ENCODE results near the gene SH3D21.

The SH3D21 gene

DNA sequence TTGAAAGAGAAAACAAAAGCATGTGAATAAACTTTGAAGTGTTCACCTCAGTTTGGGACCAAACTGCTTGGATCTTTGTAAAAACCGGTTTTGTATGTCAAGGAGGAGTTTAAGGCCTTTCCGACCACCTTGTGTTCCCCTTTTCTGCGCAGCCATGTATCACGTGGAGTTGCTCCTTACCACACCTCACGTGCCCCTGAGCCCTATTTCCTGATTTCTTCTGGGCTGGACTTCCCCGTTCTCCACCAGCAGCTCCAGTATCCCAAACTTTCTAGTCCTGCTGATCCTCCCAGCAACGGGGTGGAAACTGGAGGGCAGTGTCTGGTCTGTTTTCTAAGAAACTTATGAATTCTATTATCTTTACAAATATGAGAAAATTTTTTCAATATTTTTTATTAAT is 1.6 kb upstream of the SH3D21 start:
- peak in 1 of 2 donors; percentile 50 for DNase-seq

DNA sequence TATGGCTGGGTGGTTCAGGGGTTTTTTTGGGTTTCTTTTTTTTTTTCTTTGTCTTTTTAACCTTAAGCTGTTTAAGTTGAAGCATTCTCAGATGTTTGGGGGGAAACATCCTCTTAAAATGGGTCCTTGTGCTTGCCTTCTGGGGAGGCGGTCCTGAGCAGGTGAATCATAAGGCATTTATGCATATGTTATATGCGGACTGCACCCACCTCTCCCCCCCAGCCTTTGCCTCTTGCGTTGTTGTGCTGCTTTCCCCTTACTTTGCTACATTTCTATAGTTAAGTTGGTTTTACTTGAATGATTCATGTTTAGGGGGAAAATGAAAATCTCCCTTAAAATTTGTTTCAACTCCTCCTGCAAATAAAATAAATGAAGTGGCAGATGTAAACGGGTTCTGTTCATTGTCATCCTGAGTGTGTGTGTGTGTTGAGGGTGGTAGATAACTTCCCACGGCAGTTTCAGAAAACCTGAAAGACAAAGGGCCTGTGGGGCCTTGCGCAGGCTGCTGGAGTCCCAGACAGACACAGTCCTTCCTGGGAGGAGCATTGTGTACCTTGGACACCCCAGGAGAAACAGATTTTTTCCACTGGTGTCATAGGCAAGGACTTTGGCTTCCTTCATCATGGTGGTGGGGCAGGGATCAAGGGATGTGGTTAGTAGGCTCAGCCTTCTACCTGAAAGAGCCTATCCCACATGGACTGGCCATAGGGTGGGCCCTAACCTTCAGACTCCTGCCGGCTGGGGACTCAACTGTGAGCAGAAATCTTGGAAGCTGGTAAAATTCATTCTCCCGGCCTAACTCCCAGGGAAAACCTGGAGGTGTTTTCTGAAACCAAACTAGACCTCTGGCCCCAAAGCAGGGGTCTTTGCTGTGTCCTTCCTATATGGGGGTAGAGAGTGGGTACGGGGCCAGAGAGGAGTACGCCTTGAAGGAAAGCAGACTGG is 926 bp upstream of the SH3D21 start:
- DNase-seq: no peak

DNA sequence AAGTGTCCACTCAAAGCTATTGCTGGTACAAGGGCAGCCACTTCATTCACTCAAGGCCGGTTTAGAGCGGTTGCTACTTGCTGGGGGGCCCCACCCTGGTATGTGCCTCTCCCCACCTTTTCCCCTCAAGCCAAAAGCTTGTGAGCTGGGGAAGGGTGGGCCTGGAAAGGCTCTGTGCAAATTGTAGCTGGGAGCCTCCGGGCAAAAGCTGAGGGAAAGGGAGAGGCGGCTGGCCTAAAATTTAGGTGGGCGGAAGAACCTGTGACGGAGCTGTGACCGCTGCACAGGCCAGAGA is 306 bp upstream of the SH3D21 start:
- no peak for DNase-seq

DNA sequence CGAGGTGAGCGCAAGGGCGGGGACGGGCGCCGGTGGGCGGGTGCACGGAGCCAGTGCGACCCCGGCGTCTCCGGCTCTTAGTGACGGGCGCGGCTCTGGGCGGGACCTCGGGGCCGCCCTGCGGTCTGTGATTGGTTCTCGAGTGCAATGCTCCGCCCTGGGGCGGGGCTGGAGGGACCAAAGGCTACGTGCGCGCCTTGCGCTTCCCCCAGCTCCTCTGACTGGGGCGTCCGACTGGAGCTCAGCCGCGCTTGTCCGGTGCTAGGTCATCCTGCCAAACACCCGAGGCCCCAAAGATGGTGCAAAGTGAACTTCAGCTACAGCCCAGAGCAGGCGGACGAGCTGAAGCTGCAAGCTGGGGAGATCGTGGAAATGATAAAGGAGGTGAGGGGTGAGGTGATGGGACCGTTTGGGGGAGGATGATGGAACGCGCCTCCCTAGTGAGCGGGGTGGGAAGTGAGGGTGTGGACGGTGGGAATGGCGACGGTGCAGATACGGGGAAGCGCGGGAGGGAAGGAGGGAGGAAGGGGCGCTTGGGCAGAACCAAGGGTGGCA is 811 bp downstream of the SH3D21 start:
- peak; percentile 93 to 95 for DNase-seq

DNA sequence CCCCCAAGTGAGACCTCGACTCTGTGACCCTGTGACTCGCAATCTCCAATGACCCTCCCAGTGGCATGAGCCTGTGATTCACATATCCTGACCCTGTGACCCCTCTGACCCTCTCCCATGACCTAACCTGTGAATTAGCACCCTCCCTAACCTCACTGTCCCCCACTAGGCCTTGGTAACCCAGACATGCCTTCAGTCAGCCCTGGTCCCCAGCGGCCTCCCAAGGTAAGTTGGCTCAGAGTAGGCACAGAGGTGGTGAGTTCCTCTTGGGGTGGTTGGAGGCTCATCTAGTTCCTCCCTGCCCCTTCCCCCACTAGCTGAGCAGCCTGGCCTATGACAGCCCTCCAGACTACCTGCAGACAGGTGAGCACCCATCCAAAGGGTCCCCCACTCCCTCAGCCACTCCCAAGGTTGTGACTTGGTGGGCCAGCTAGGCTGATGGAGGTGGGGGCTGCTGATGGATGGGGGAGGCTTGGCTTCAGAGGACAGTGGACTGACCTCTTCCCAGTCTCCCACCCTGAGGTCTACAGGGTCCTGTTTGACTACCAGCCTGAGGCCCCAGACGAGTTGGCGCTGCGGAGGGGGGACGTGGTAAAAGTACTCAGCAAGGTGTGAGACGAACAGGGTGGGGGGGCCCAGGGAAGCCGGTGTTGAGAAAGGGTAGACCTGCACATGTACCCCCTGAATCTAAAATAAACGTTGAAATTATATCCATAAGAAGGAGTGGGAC is 1.6 kb downstream of the SH3D21 start:
- DNase-seq: no peak

DNA sequence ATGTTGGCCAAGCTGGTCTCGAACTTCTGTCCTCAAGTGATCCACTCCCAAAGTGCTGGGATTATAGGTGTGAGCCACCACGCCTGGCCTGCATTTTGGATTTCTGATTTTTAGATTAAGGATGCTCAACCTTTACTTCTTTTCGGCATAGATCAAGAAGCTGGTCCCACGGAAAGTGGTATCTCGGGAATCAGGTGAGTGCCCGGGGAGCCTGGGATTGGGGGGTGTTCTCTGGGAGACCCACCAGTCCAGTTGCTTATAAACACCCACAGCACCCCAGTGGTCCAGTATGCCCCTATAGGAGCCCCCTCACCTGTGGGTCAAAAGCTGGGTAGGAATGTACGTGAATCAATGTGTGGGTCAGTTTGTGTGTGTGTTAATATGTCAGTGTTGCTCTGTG is 3.2 kb downstream of the SH3D21 start:
- no peak for DNase-seq

DNA sequence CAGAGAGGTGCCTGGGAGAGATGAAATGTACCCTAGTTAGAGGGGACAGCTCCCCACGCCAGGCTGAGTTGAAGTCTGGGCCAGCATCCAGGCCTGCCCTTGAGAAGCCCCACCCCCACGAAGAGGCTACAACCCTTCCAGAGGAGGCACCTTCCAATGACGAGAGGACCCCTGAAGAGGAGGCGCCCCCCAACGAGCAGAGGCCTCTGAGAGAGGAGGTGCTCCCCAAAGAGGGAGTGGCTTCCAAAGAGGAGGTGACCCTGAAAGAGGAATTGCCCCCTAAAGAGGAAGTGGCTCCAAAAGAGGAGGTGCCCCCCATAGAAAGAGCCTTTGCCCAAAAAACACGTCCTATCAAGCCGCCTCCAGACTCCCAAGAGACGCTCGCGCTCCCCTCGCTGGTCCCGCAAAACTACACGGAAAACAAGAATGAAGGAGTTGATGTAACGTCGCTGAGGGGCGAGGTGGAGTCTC is 14.2 kb downstream of the SH3D21 start:
- DNase-seq: peak in 1 of 2 donors; percentile 22

DNA sequence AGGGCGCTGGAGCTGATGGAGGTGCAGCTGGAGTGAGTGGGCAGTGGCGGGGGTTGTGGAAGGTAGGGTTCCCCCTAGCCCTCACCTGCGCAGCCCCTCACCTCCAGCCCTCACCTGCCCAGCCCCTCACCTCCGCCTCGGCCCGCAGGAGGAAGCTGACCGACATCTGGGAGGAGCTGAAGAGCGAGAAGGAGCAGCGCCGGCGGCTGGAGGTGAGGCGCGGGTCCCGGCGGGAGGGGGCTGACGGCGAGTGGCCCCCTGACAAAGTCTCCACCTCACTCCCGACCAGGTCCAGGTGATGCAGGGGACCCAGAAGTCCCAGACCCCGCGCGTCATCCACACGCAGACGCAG is 14.6 kb downstream of the SH3D21 start:
- DNase-seq: no peak

DNA sequence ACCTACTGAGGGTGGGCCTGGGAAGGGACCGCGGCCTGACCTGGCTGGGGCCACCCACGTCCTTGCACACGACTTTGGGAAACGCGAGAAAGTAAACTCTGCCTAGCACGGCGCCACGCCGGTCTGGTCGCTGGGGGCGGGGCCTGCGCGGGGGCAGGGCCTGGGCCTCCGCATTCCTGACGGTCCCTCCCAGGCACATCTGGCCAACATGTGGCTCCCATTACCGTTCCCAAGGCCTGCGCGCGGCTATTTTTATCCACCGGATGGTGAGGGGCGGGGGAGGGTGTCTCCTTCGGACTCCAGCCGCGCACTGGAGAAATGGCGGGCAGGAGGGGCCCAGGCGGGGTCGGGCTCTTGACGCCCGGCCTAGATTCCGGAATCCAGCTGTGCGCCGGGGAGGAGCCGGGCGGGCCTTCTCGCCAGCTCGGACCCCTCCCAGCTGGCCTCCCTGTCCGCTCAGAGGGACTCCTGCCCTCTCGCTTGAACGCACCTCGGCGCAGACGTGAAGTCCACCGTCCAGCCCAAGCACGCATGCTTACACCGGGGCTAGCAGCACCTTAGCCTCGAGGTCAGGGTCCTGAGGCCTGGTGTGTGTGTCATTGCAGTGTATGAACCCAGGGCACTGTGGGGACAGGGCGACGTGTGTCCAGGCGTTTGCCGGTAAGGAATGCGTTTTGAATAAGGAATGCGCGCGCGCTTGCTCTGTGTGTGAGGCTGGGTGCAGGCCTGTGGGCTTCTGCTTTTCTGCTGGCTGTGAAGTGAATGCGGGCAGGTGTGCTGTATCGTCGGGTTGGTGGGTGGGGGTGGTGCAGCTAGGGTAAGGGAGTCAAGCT is 15.2 kb downstream of the SH3D21 start:
- peak; percentile 13 to 26 for DNase-seq

DNA sequence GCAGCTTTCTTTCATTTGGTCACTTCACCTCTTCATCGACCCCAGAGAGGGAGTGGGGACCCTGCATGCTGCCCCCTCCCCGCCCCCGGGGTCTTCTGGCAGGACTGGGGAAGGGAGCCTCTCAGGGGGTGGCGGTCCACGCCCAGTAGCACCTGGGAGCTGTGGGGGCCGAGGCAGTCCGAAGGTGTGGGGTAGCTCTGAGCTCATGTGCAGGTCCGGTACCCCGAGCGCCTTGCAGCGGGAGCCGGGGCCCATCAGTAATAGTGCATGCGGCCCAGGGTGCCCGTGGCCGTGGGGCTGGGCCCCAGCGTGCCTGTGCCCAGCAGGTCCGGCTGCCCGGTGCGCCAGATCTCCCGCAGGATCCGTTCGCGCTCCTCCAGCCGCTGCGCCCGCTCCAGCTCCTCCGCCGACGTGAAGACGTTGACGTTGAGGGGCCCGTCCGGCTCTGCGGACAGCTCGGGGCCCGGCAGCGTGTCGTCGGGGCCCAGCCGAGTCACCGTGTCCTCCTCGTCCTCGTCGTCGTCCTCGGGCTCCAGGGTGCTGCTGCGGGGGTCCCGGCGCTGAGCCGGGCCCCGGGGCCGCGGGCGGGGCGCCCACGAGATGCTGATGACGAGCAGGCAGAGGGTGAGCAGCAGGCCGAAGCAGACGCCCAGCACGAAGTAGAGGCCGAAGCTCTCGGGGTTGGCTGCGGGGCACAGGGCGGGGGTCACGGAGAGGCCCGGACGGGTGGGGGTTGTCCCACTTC is 16.0 kb downstream of the SH3D21 start:
- no peak for DNase-seq

DNA sequence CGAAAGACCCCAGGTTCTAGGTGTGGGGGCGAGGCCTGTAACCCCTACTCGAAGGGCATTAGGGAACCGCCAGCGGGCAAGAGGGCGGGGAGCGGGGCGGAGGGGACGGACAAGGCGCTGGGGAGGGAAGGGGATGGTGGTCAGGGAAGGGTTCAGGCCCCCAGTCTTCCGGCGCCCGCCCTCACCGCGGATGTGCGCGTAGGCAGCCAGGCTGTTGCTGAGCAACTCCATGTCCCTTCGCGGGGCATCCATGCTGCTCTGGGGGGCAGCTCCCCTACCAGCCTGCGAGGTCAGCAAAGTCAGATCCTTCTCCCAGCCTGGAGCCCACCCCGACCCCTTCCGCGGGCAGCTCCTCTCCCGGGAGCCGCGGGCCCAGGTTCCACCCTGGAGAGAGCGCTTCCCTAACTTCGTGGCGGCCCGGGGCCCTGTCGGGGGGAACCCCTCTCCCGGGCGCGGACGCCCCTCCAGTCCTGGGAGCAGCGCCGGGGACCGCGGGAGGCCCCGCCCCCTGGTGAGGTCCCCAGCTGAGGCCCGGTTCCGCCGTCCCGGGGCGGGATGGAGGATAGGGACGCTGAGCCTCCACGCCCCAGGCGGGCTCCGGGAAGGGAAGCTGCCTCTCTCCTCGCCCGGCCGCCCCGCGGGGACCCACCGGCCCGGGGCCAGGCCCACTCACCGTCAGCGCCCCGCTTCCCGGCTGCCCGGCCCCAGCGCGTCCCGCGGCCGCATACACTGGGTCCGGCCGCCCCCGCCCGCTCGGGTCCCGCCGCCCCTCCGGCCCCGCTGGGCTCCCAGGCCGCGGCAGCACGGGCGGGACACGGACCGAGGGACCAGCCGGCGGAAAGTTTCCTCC is 16.8 kb downstream of the SH3D21 start:
- peak; percentile 26 to 39 for DNase-seq

DNA sequence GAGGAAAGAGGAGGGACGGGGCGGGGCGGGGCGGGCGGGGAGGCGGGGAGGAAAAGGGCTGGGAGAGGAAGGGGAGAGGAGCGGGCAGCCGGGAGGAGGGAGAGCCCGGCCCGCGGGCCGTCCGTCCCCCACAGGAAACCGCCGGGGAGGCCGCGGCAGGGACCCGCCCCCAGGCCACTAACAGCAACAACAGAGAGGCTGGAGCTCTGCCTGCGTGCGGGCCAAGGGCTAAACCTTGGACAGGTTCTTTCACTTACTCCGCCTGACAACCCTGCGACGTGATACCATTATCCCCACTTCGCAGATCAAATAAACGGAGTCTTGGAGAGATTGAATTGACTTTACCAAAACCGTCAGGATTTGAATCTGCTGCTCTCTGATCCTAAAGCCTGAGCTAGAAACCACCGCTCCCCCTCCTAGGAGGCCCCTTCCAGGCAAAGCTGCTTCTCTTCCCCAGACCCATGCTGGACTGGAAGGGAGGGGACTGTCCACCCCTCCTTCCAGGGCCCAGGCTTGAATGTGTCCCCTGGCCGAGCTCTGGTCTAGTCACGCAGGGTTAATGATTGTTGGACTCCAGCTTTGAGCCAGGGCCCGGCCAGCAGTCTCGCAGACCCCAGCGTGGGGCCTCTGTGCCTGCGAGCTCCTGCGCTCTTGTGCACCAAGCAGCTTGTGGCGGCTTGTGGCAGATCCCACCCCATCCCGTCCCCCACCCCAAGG is 17.6 kb downstream of the SH3D21 start, which contains the start of gene EVA1B:
EVA1B (minus strand) TSS at position 10 of the 717 bp plus-strand sequence. CDS start 608 bp downstream, outside the sequence.
- peak; percentile 33 to 51 for DNase-seq

DNA sequence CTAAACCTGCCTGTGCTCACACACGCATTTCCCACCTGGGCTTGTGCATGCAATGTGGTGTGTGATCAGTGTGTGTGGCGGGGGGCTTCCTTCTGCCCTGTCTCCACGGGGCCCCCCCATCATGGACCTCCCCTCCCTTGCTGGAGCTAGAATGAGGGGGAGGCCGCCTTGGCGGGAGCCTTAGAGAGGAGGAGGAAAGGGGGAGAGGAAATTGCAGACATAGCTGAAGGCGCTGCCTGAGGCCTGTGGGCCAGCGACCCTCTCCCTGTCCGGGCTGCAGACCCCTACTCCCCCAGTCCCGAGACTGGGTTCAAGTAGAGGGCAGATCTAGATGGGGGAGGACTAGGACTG is 18.2 kb downstream of the SH3D21 start:
- DNase-seq: no peak

DNA sequence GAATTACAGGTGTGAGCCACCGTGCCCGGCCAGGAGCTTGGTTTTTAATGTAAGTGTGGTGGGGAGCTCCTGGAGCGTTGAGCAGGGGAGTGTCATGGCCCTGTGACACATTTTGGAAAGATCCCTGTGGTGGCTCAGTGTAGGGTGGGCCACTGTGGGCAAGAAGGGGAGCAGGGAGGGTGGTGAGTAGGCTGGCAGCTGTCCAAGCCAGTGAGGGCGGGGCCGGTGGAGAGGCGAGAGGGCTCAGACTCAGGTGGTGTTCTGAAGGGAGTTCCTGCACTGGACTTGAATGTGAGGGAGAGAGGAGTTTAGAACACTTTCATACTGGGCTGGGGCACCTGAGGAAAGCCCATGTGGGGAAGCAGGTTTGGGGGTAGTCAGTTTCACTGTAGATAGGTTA is 20.3 kb downstream of the SH3D21 start:
- DNase-seq: no peak

DNA sequence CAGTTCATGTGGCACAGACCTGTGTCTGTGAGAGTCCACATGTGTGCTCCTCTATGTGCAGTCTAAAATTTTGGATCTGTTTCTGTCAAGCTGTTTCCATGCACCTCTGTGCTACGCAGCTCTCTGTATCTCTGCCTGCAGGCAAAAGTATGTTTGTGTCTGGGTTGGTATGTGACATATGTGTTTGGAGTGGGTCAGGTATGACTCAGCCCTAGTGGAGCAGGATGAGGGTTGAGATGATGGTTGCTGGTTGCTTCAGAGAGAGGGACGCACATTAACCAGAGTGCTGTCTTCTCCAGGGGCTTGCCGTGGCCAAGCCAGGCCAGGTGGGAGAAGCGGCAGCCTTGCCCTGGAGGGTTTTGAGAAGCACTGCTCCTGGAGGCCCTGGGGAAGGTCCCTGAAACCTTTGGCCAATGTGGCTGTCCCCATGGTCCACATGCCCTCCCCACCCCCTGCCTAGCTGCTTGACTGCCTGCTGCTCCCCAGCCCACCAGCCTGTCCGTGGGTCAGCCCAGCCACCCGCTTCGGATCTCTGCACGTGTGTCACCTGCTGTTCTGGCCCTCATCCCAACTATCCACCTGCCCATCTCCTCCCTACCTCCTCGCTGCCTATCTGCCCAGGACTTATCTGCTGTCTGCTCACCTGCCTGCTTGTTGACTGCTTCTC is 21.4 kb downstream of the SH3D21 start:
- DNase-seq: no peak

DNA sequence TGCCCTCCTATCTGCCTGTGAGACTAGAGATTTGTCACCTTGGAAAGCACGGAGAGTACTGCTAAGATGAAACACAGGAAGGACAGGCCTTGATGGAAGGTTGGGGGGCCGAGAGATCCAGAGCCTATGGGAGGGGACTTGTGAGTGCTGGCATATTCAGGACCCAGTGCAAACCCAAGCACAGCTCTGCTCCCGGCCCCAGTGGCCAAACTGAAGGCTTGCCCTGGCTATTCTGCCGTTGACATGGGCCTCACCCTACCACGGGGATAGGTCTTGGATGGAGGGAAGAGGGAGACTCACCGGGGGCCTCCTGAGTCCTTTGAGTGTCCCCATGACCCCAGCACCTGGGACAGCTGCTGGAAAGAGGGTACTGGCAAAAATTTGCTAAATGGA is 21.9 kb downstream of the SH3D21 start:
- DNase-seq: no peak

DNA sequence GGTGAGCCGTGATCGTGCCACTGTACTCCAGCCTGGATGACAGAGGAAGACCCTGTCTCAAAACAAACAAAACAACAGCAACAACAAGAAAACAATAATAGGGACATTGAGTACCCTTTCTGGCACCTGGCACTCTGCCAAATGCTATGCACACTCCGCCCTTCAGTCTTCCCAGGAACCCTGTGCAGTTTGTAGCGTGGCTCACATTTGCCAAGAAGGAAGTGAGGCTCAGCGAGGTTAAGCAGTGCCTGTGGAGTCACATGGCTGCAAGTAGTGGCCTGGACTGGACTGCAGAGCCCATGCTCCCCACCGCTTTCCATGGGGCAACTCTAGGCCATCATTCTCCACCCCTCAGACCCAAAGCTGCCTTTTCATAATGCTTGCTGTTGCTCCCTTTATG is 22.5 kb downstream of the SH3D21 start:
- DNase-seq: no peak

DNA sequence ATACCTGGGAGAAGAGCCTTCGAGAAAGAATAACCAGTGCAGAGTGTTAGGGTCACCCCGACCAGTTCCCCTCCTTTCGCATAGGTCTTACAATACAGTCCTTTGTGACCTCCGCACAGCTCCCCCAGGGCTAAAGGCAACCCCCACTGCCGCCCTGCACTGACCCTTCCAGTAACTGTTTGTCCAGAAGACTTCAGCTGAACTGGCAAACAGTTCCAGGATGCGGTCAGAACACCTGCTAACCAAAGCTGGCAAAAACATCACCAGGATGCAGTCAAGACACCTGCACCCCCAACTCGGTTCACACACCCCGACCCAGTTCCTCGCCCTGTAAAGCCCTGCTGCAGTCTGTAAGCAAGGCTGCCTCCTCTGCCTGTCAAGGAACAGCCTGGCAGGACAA is 23.6 kb downstream of the SH3D21 start:
- no peak for DNase-seq

DNA sequence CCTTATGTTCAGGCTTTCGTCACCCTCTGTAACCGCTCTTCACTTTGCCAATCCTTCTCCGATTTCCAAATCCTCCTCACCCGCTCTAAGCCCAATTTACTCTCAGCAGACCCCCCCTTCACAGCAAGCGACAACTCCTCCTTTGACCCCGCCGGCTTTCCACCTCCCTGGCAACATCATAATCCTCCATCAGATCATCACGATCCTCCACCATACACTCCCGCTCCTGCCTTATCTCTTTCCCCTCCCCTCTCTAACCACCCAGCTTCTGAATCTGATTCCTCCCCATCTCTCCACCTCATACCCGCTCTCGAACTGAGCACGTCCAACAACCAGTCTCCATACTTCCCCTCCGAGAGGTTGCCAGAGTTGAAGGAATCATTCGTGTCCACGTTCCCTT is 24.8 kb downstream of the SH3D21 start:
- DNase-seq: no peak

DNA sequence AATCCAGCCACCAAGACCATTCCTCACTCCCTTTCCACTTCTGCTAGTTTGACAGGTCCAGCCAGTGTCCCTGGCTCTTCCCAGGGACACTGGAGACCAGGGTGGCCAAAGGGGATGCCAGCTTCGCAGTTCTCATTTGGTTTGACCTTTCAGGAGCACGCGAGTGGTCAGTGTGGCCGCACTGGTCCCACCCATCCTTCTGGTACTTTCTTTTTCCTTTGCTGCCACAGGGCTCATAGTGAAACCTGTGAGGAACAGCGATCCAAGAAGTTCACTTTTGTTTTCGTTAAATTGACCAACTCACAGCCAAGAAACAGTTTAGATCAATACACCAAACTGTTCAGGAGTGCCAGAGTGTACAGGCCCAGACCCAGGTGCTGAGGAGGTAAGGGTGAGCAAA is 31.7 kb downstream of the SH3D21 start:
- DNase-seq: no peak

Measured in CD4-positive, alpha-beta T cell treated with Interleukin-1 beta for 1 hour (primary cell).